HG03108 (cell line): ENCODE data around the gene MTCH1.
"Not testable (repeated sequence)": the region's sequence is repeated elsewhere in the genome, so short reads cannot be mapped to it uniquely, and the experiment has no call there.

Experiments used
- ATAC-seq: cut with Tn5 transposase; IDR thresholded peaks from one replicate; pipeline ENCODE4 v1.9.1; 2021; ENCODE audit warnings: moderate library complexity; ENCODE audit not compliant: unreplicated experiment

MTCH1 gene

GRCh38 chr6:36954262-36954931 is 31.6 kb downstream of the MTCH1 start, which contains the start of gene PI16:
PI16 (plus strand) TSS chr6:36954738; CDS start chr6:36954761, 23 bp downstream.
- ATAC-seq, result no peak

GRCh38 chr6:36953931-36954261 is 32.1 kb downstream of the MTCH1 start:
- ATAC-seq, result no peak

GRCh38 chr6:36949636-36950035 is 36.4 kb downstream of the MTCH1 start:
- no peak for ATAC-seq

- not testable (repeated sequence) for ATAC-seq
Measured at GRCh38 chr6:36949076-36949475, 36.9 kb downstream of the MTCH1 start.

- ATAC-seq, result no peak
Measured at GRCh38 chr6:36947570-36948351, 38.2 kb downstream of the MTCH1 start.

- no peak for ATAC-seq
Measured at GRCh38 chr6:36946526-36946925, 39.5 kb downstream of the MTCH1 start.

GRCh38 chr6:36945301-36945700 is 40.7 kb downstream of the MTCH1 start:
- ATAC-seq, result no peak

- ATAC-seq, result no peak
Measured at GRCh38 chr6:36944650-36945049, 41.3 kb downstream of the MTCH1 start.

GRCh38 chr6:36942329-36942728 is 43.7 kb downstream of the MTCH1 start:
- not testable (repeated sequence) for ATAC-seq

GRCh38 chr6:36941561-36941960 is 44.4 kb downstream of the MTCH1 start:
- not testable (repeated sequence) for ATAC-seq

- no peak for ATAC-seq
Measured at GRCh38 chr6:36940027-36940426, 46.0 kb downstream of the MTCH1 start.

GRCh38 chr6:36939005-36939404 is 47.0 kb downstream of the MTCH1 start:
- not testable (repeated sequence) for ATAC-seq

- ATAC-seq, result no peak
Measured at GRCh38 chr6:36938536-36938935, 47.5 kb downstream of the MTCH1 start.

- ATAC-seq, result no peak
Measured at GRCh38 chr6:36937896-36938295, 48.1 kb downstream of the MTCH1 start.

- ATAC-seq, result no peak
Measured at GRCh38 chr6:36936824-36937223, 49.2 kb downstream of the MTCH1 start.

GRCh38 chr6:36934901-36935300 is 51.1 kb downstream of the MTCH1 start:
- ATAC-seq, result no peak

GRCh38 chr6:36933519-36933918 is 52.5 kb downstream of the MTCH1 start:
- ATAC-seq, result no peak

- ATAC-seq, result no peak
Measured at GRCh38 chr6:36933102-36933501, 52.9 kb downstream of the MTCH1 start.

- ATAC-seq, result no peak
Measured at GRCh38 chr6:36930483-36930882, 55.5 kb downstream of the MTCH1 start.

GRCh38 chr6:36929607-36930006 is 56.4 kb downstream of the MTCH1 start:
- no peak for ATAC-seq

GRCh38 chr6:36929152-36929551 is 56.8 kb downstream of the MTCH1 start:
- no peak for ATAC-seq

GRCh38 chr6:36928547-36928918 is 57.5 kb downstream of the MTCH1 start:
- ATAC-seq, result no peak
